Frontal cortex (tissue), 1 donor: ENCODE measurements around the gene TCEANC. TPM values are rescaled to one million over a fixed set of nuclear protein-coding genes. Genes with fewer than 3 reads are reported as not detected.

Experiments used
- total RNA-seq: library from RNA; depleted of rRNA; stranded (reverse); fragments of >200 nt; gene quantifications from one replicate; pipeline ENCODE4 v1.2.3, GENCODE V29; 2014

Gene TCEANC
- total RNA-seq, 1 donor from 2014 or later: 15.5 TPM

Other genes starting within 250 kb of the TCEANC start
- 0.82 TPM for gene EGFL6, start 83.5 kb upstream of the TCEANC start, total RNA-seq
- 19.2 TPM for gene RAB9A, start 36.0 kb downstream of the TCEANC start, total RNA-seq
- gene TRAPPC2, start 81.5 kb downstream of the TCEANC start, total RNA-seq: 76.6 TPM
- gene OFD1, start 81.6 kb downstream of the TCEANC start, total RNA-seq: 15.9 TPM
- gene GPM6B, start 164.0 kb downstream of the TCEANC start, total RNA-seq: 380 TPM